Stimulated activated CD8-positive, alpha-beta memory T cell treated with anti-CD3 and anti-CD28 coated beads, Interleukin-7, amount 100 ng/mL, for 24 hours (primary cell): ENCODE results near the gene CDH4.

Experiments
- DNase-seq: peaks from one replicate; pipeline ENCODE4 v3.0.0-alpha.2; 2020; ENCODE audit warnings: low read depth

Gene CDH4

GRCh38 chr20:61328911-61329558 is 77.0 kb downstream of the CDH4 start:
- no peak for DNase-seq

DNA sequence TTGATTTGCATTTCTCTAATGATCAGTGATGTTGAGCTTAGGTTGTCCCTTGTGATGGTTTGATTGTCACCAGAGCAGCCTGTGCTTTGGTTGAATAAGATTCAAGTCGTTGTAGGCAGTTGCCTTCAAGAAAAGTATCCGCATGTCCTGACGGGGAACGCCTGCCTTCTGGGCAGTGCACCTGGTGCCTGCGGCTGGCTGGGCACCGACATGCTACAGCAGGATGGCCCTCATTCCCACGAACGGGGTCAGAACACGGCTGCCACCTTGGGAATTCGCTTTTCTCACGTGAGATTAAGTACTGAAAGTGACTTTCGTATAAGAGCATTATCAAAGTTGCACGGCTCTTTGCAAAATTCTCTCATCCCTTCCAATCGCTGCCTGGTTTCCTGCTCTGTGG is 78.4 kb downstream of the CDH4 start:
- DNase-seq: no peak

DNA sequence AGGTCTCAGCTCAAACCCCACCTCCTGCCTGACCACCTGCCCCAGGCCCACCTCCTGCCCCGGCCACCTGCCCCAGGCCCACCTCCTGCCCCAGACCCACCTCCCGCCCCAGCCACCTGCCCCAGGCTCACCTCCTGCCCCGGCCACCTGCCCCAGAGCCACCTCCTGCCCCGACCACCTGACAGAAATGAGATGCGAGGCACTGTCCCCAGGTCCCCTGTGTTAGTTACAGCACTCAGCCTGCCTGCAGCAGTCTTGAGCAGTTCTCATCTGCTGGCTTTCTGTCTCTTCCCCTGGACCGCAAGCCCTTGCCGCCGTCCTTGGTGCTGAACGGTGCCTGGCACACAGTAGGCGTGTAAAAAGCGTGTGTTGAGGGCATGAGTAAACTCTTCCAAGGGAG is 79.5 kb downstream of the CDH4 start:
- no peak for DNase-seq

DNA sequence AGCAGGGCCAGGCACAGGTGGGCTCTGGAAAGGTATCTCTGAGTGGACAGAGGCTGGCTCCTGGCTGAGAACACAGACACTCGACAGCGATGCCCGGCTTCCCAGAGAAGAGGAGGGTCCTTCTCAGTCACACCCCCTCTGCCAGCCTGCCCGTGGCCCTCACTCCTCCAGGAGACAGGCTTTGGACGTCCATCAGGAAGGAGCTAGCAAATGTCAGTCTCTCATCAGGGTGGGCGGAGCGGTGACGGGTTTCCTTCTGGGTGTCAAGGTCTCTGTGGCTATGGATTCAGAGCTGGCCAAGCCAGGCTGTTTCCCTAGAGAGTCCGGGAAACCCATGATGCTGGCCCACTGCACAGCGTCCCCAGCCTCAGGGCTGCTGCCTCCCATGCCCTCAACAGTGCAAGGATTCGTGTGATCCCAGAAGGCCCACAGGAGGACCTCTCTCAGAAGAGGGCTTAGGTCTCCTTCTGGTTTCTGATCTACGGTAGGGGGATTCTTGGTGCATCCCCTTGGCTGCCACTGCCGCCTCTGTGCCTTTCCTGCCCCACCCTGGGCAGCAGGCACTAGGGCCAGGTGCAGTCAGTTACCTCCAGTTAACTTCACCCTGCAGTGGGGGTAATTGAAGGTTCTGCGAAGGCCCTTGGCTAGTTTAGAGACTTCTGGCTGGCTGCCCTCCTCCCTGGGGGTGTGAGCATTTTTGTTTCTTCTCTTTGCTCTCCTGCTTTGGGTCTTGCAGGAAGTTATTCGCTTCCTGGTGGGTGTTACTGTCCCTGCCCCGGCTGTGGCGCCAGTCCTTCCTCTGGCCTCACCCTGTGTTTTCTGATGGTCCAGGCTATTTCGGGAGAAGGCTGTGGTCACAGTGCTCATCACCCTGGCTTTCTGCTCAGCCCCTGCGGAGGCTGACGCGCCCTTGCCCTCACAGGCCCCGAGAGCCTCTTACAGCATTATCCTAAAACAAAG is 80.2 kb downstream of the CDH4 start:
- DNase-seq: no peak

DNA sequence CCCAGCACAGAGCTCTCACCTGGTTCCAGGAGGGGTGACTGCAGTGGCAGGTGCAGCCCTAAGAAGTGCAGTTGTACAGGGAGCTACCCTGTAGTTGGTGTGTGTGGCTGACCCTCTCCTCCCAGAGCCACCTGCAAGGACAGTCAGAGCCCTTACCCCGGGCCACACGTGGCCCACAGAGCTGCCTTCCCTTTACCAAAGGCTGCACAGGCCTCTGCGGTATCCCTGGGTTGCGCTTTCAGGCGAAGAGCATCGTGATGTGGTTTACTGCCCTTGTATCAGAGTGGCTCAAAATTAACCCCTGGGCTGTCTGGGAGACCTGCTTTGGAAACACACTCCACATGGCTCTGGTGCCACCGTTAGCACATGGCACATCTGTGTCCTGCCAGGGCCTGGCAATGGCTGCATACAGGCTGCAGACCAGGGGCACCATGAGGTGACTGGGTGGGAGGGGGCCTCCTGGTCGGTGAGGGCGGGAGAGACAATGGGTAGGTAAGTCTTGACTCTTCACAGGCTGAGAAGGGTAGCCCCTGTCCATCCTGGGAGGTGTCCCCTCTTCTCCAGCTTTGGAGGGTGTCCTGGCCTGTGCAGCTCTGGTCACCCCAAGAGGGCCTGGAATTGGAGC is 81.5 kb downstream of the CDH4 start:
- no peak for DNase-seq

DNA sequence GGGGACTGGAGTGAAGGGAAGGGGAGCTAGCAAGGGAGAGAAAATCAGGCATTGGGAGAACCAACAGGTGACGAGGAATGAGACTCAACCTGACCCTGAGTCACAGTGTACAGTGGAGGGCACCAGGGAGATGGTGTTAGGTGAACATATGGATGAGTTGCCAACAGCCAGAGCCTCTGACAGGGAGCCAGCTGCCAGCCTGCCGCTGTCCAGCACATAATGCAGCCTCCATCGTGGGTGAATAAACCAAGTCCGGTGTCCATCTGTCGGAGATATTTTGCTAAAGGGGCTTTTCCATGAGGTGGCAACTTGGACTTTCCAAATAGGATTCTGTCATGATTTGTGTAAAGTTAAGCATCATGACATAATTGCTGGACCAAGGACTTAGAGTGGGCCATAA is 88.1 kb downstream of the CDH4 start:
- DNase-seq: no peak

DNA sequence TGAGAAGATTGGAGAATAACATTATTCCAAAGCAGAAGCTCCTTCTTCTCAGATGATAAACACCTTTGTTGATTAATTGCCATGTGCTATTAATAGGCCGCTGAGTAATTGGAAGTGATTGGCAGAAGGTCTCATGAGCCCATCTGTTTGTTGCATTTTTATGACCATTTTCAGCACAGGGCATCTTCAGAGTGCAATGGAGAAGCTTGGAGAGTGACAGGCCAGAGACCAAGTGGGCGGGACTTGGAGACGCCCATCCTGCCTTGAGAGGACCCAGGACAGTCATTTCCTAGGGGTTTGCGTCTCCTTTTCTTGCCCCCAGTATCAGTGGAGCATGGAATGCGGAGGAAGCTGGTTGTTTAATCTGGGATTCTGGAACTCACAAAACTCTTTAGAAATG is 89.5 kb downstream of the CDH4 start:
- no peak for DNase-seq

DNA sequence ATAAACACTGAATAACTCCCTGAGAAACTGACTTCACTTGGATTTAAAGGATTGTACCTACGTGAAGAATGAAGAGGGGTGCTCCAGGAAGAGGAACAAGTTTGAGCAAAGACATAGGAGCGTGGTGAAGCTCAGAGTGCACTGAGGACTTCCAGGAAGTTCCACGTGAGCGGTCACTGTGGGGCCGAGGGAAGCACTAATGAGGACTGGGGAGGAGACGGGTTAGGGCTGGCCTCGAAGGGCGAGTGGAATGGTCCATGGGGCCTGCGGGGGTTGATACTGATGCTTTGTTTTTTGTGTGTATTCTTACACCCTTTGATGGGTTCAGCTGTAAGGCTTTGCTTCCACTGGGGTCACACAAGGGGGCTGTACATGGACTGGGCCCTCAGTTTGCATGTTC is 91.9 kb downstream of the CDH4 start:
- no peak for DNase-seq

DNA sequence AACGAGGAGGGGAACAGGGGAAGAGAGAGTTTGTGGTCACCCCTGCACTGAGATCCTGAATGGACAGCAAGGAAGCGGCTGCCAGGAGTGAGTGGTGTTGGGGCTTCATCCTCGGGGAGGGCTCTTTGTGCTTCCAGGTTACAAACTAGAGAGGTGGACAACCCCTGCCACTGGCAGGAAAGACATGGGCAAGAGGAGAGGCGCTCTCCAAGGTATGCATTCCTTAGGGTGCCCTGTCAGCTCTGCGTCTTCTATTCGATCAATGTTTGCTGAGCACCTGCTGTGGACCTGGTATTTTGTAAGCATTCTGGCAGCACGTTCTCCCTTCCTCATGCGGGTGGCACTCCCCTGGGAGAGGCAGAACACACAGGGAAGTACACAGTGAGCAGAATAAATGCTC is 93.6 kb downstream of the CDH4 start:
- no peak for DNase-seq

DNA sequence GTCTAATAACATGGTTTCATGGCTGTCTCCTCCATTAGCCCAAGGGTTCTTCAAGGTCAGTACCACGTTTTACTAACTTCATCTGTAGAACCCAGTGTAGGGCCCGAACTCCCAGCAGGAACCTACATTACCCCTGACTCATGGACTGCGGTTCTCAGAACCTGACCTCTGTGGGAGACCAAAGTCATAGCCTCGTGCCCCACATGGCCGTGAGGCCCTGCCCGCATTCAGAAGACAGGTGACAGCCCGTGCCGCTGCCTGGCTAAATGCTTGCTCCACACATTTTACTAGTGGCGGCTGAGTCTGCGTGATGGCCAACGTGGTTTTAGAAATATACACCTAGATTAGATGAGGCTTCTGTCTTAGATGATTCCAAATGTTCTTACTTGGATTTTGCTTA is 94.9 kb downstream of the CDH4 start:
- DNase-seq: no peak

DNA sequence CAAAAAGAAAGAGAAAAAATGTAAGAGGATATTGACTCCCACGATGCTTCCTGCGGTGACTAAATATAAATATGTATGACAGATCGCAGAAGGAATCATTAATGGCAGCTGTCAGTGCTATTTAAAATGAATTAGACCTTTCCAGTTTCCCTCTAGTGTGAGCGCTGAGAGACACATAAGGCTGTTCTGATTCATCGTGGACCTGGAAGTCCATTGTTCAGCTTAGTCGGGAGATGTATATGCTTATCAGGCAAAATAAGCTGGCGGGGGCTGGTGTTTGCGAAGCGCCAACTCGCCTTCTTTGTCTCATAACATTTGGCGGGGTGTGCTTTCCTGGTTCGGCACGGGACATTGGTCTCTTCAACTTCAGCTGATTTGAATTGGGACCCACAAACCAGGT is 95.4 kb downstream of the CDH4 start:
- no peak for DNase-seq

- DNase-seq: no peak
These were observed 97.5 kb downstream of the CDH4 start for GRCh38 chr20:61349447-61350165.

DNA sequence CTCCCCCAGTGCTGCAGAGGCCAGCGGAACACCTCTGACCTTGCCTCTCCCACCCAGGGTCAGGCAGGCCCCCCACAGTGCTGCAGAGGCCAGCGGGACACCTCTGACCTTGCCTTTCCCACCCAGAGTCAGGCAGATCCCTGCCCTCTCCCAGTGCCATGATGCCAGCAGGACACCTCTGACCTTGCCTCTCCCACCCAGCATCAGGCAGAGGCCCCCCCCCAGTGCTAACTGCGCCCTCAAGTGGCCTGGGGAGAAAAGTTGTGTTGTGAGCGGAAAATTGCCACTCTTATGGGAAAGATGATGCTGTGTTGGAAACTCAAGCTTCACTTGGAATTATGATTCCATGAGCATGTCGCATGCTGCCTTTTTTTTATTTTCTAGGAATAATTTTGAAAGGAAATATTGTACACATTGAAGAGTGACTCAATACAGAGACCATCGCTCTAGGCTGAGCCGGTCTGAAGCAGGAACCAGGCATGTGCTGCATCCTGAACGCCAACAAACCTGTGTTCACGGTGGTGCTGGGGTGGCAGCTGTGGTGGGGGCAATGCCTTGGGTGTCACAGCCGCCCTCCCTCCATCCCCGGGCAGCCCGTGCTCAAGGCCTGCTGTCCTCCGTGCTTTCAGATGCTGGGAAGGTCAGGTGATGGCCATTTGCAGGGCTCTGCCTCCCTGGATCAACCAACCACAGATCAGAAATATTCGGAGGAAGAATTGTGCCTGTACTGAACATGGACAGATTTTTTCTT is 98.6 kb downstream of the CDH4 start:
- no peak for DNase-seq

DNA sequence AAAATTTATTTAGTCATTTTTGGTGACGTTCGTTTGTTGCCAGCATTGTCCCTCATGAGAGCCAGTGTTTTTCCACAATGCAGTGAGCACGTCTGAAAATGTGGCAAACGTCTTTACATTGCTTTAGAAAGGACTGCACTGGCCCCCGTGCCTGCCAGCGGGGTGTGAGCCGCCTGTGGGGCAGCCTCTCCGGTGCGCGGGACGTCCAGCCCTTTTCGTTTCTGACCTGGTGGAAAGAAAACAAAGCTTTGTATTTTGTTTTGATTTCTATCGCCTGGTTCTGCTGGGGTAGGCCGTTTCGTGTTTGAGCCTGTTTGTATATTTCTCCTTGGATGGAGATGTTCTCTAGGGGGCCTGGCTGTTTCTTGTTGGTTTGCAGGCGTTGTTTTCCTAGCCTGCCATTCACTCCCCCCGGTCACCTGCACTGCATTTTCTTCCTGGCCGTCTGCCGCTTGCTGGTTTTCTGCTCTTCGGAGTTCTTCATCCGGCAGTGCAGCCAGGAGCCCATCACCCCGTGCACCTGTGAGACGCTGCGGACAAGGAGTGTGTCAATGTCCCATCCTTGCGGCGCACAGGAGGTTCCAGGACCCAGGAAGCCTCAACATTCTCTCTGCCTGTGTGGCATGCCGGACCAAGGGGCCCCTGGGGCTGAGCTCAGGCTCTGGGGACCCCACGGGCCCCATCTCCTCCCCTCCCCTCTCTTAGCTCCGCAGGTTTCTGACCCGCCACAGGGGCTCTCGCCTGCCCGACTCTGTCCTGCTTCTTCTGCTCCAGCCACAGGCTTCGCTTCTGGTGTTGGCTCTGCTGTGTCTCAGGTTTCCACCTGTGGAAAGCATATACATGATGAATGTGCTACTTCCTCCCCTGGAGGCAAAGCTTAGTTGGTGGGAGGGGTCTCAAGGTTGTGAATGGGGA is 100.5 kb downstream of the CDH4 start:
- DNase-seq: no peak

GRCh38 chr20:61353261-61354000 is 101.4 kb downstream of the CDH4 start:
- DNase-seq: no peak

- DNase-seq: no peak
These were observed 101.9 kb downstream of the CDH4 start for GRCh38 chr20:61354001-61354390.

DNA sequence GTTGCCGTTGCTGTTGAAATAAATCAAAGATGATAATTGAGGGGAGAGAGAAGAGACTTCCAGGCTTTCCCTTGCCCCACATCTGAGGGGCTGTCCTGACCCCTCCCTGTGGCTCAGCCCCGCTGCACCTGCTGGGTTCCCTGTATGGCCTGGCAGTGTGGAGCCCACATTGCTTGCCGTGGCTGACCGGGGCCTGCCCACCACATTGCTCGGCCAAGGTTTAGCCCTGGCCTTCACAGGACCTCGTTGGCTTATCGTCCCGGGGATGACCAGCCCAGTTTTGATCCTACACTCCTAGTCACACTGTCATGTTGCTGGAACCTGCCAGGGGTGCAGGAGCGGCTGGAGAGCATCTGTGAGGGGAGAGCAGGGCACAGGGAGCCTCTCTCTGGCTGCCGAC is 102.4 kb downstream of the CDH4 start:
- no peak for DNase-seq

DNA sequence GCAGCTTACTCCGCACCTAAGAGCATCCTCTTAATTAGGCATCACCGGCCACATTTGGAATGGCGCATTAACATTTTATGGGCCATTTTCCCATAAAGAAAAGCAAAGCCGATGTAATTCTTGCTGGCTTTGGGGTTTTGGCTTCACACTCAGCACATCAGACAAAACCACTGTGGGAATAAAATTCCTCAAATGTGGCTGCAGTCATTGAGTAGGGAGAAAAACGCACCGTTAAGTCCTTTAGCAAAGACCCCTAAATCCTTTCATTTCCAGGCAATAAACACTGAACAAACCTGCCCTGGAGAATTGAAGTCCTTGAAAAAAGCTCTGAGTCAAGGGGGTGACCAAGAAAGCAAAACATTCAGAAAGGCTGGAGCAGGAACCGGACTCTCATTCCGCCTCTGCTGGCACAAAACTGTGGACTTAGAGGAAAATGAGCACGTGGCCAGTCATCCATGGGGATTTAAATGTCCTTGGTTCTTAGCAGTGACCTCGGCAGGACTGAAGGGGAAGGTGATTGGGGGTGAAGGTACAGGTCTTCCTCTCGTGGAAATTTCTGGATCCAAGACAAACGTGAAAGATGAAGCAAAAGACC is 102.9 kb downstream of the CDH4 start:
- DNase-seq: no peak

GRCh38 chr20:61355585-61355984 is 103.5 kb downstream of the CDH4 start:
- no peak for DNase-seq

- DNase-seq: no peak
These were observed 104.1 kb downstream of the CDH4 start for GRCh38 chr20:61356196-61356595.
